Mesendoderm (in vitro differentiated cells): ENCODE results near the gene TBC1D21. TPM values are rescaled to one million over a fixed set of nuclear protein-coding genes. Genes with fewer than 3 reads are reported as not detected.

Source experiments
- DNase-seq: peaks from one replicate; pipeline ENCODE4 v3.0.0; 2013
- H2AK5ac ChIP-seq: 2 replicates; pipeline ENCODE4 v1.6.1; 2013; ENCODE audit warnings: low read length, inconsistent platforms
- H2BK120ac ChIP-seq: 2 replicates; pipeline ENCODE4 v1.6.1; 2013; ENCODE audit warnings: low read depth, mild to moderate bottlenecking, low read length, moderate library complexity, mixed read lengths
- H2BK15ac ChIP-seq: replicated peaks from 2 replicates; pipeline ENCODE4 v1.6.1; 2013; ENCODE audit warnings: low read depth, mild to moderate bottlenecking, moderate library complexity
- H2BK5ac ChIP-seq: 2 replicates; pipeline ENCODE4 v1.6.1; 2013; ENCODE audit warnings: low read length, inconsistent platforms
- H3K18ac ChIP-seq: 2 replicates; pipeline ENCODE4 v1.6.1; 2013; ENCODE audit warnings: mild to moderate bottlenecking, low read length, mixed read lengths
- H3K23ac ChIP-seq: one replicate; pipeline ENCODE4 v1.6.1; 2013; ENCODE audit warnings: low read length
- H3K27ac ChIP-seq: 2 replicates; pipeline ENCODE4 v1.5.1; 2013; ENCODE audit warnings: low read depth, mild to moderate bottlenecking, inconsistent platforms, low read length, moderate library complexity
- H3K27me3 ChIP-seq: 2 replicates; pipeline ENCODE4 v1.6.1; 2013; ENCODE audit warnings: low read length, control low read depth, mild to moderate bottlenecking, inconsistent platforms; ENCODE audit not compliant: insufficient read depth, poor library complexity
- H3K36me3 ChIP-seq: 2 replicates; pipeline ENCODE4 v1.6.1; 2013; ENCODE audit warnings: low read length, inconsistent platforms; ENCODE audit not compliant: control insufficient read depth, insufficient read depth
- H3K4ac ChIP-seq: one replicate; pipeline ENCODE4 v1.6.1; 2013; ENCODE audit warnings: low read depth, mild to moderate bottlenecking, low read length, moderate library complexity
- H3K4me1 ChIP-seq: 2 replicates; pipeline ENCODE4 v1.6.1; 2013; ENCODE audit warnings: low read depth, low read length, inconsistent platforms; ENCODE audit not compliant: control insufficient read depth
- H3K4me2 ChIP-seq: 2 replicates; pipeline ENCODE4 v1.6.1; 2013; ENCODE audit warnings: low read length
- H3K4me3 ChIP-seq: 2 replicates; pipeline ENCODE4 v1.5.1; 2013; ENCODE audit warnings: mild to moderate bottlenecking, low read length
- H3K56ac ChIP-seq: one replicate; pipeline ENCODE4 v1.6.1; 2013; ENCODE audit warnings: low read length
- H3K79me1 ChIP-seq: 2 replicates; pipeline ENCODE4 v1.6.1; 2013; ENCODE audit warnings: low read length, inconsistent platforms
- H3K79me2 ChIP-seq: 2 replicates; pipeline ENCODE4 v1.6.1; 2013; ENCODE audit warnings: mild to moderate bottlenecking, low read length; ENCODE audit not compliant: control insufficient read depth, insufficient read depth
- H3K9ac ChIP-seq: 2 replicates; pipeline ENCODE4 v1.6.1; 2013; ENCODE audit warnings: low read length, inconsistent platforms
- H4K5ac ChIP-seq: one replicate; pipeline ENCODE4 v1.6.1; 2013; ENCODE audit warnings: low read length
- H4K8ac ChIP-seq: one replicate; pipeline ENCODE4 v1.6.1; 2013; ENCODE audit warnings: low read depth, mild to moderate bottlenecking, control low read depth, low read length, moderate library complexity
- WGBS: extraction: QIAGEN DNeasy Blood & Tissue Kit; methylation state at CpG from one replicate; pipeline ENCODE4 v1.1.7; 2013; ENCODE audit warnings: low lambda C conversion rate, missing lambda C conversion rate; ENCODE audit not compliant: insufficient coverage; ENCODE audit errors: extremely low coverage; 5-methylcytosine and 5-hydroxymethylcytosine counted together
- polyA plus RNA-seq, 2 experiments: library from polyadenylated mRNA; stranded (reverse); fragments of 200-250 nt; gene quantifications; one replicate each; pipeline ENCODE4 v1.2.3, GENCODE V29; 2013

The TBC1D21 gene
- polyA plus RNA-seq (2013, experiment 1 of 2): not detected
- not detected for polyA plus RNA-seq (2013, experiment 2 of 2)

DNA sequence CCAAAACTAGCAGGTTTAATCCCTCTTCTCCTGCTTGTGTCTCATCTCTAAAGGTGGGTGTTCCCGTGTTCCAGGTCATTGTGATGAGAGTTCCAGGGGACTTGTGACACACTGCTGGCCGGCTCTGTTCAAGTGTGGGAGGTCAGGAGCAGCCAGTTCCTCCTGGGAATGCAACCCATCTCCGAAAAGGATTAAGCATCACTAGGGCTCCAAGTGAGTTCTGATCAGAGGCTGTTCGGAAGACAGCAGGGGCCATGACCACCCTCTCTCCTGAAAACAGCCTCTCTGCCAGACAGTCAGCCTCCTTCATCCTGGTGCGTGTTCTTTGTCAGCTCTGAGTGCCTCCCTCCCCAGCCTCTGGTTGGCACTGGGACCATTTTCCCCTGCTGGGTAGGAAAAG, at the start of gene TBC1D21:
TBC1D21 (plus strand) TSS at position 109 of the 400 bp plus-strand sequence; CDS start at position 255, 146 bp downstream.
- Histone ChIP-seq H2BK5ac (no peak within 1 kb of the TSS), H3K23ac (no peak within 1 kb of the TSS), H3K56ac (no peak within 1 kb of the TSS), H3K4ac (no peak within 1 kb of the TSS), H3K79me1 (no peaks in the 10 kb centered on the region), H2AK5ac (no peak within 1 kb of the TSS), H2BK120ac (no peak within 1 kb of the TSS), H3K36me3 (no peaks in the 10 kb centered on the region), H4K8ac (no peak within 1 kb of the TSS), H4K5ac (no peak within 1 kb of the TSS), H3K27me3 (no peaks in the 10 kb centered on the region), H3K4me3 (no peak within 1 kb of the TSS), H3K27ac (no peak within 1 kb of the TSS), H2BK15ac (no peak within 1 kb of the TSS), H3K79me2 (no peaks in the 10 kb centered on the region), H3K4me1 (no peaks in the 10 kb centered on the region), H3K4me2 (no peak within 1 kb of the TSS), H3K18ac (no peak within 1 kb of the TSS), H3K9ac (no peak within 1 kb of the TSS)
- no peak for DNase-seq
- WGBS: no CpG with 5 or more reads among the region's 5 CpGs

GRCh38 chr15:73826711-73827251, 46.6 kb upstream of the TBC1D21 start:
- no peak overlapping the region for H4K5ac ChIP-seq
- no peak overlapping the region for H2AK5ac ChIP-seq
- H3K56ac ChIP-seq: no peak overlapping the region
- no peaks in the 10 kb centered on the region for H3K27me3 ChIP-seq
- H3K79me2 ChIP-seq: no peaks in the 10 kb centered on the region
- no peaks in the 10 kb centered on the region for H3K79me1 ChIP-seq
- H2BK120ac ChIP-seq: no peak overlapping the region
- H3K4me1 ChIP-seq: no peaks in the 10 kb centered on the region
- no peak overlapping the region for H3K9ac ChIP-seq
- H3K27ac ChIP-seq: no peak overlapping the region
- no peak overlapping the region for H2BK15ac ChIP-seq
- H3K4ac ChIP-seq: no peak overlapping the region
- H3K36me3 ChIP-seq: no peaks in the 10 kb centered on the region
- no peak overlapping the region for H3K4me2 ChIP-seq
- no peak overlapping the region for H2BK5ac ChIP-seq
- H3K18ac ChIP-seq: no peak overlapping the region
- no peak for DNase-seq
- H3K23ac ChIP-seq: no peak overlapping the region
- H4K8ac ChIP-seq: no peak overlapping the region
- no CpG with 5 or more reads among the region's 3 CpGs for WGBS
- no peak overlapping the region for H3K4me3 ChIP-seq

DNA sequence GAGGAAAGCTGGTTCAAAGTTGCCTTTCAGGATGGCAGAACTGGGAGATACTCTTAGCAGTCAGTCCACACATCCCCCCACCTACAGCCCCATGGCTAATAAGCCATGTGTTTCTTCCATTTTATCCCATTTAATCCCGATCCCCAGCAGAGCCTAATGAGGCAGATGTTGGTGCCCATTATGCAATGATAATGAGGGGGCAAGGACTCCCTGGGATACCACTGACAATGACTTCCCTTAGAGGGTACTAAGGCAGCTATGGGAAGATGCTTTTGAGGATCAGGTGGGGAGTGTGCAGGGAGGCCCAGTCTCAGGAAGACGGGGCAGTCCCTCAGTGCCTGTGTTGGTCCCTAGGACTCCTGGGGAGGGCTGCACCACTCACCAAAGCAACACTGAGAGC, 43.8 kb upstream of the TBC1D21 start:
- no peaks in the 10 kb centered on the region for H3K79me2 ChIP-seq
- H2BK120ac ChIP-seq: no peak overlapping the region
- no peak overlapping the region for H3K23ac ChIP-seq
- no CpG with 5 or more reads among the region's 2 CpGs for WGBS
- H4K8ac ChIP-seq: no peak overlapping the region
- H3K4me3 ChIP-seq: no peak overlapping the region
- H2BK5ac ChIP-seq: no peak overlapping the region
- no peak overlapping the region for H2BK15ac ChIP-seq
- no peak overlapping the region for H3K27ac ChIP-seq
- H3K56ac ChIP-seq: no peak overlapping the region
- no peaks in the 10 kb centered on the region for H3K27me3 ChIP-seq
- no peak overlapping the region for H3K9ac ChIP-seq
- no peak overlapping the region for H4K5ac ChIP-seq
- no peak overlapping the region for H2AK5ac ChIP-seq
- H3K18ac ChIP-seq: no peak overlapping the region
- H3K4ac ChIP-seq: no peak overlapping the region
- no peaks in the 10 kb centered on the region for H3K4me1 ChIP-seq
- H3K79me1 ChIP-seq: no peaks in the 10 kb centered on the region
- H3K36me3 ChIP-seq: no peaks in the 10 kb centered on the region
- DNase-seq: no peak
- no peak overlapping the region for H3K4me2 ChIP-seq

GRCh38 chr15:73832657-73833056, 40.7 kb upstream of the TBC1D21 start:
- Histone ChIP-seq H2BK5ac (no peak overlapping the region), H3K27ac (no peak overlapping the region), H2BK120ac (no peak overlapping the region), H3K23ac (no peak overlapping the region), H3K9ac (no peak overlapping the region), H2AK5ac (no peak overlapping the region), H3K4me1 (no peaks in the 10 kb centered on the region), H3K79me1 (no peaks in the 10 kb centered on the region), H3K56ac (no peak overlapping the region), H3K79me2 (no peaks in the 10 kb centered on the region), H3K36me3 (no peaks in the 10 kb centered on the region), H3K4me2 (no peak overlapping the region), H3K18ac (no peak overlapping the region), H3K27me3 (no peaks in the 10 kb centered on the region), H2BK15ac (no peak overlapping the region), H4K8ac (no peak overlapping the region), H3K4ac (no peak overlapping the region), H3K4me3 (no peak overlapping the region), H4K5ac (no peak overlapping the region)
- WGBS: no CpG with 5 or more reads among the region's 1 CpG
- peak; percentile 33 for DNase-seq

- Histone ChIP-seq H3K36me3 (no peaks in the 10 kb centered on the region), H3K27me3 (no peaks in the 10 kb centered on the region), H4K8ac (no peak overlapping the region), H3K9ac (no peak overlapping the region), H3K4me1 (no peaks in the 10 kb centered on the region), H3K4me2 (no peak overlapping the region), H2AK5ac (no peak overlapping the region), H3K79me2 (no peaks in the 10 kb centered on the region), H4K5ac (no peak overlapping the region), H2BK120ac (no peak overlapping the region), H3K27ac (no peak overlapping the region), H2BK15ac (no peak overlapping the region), H3K4me3 (no peak overlapping the region), H3K56ac (no peak overlapping the region), H3K23ac (no peak overlapping the region), H3K4ac (no peak overlapping the region), H2BK5ac (no peak overlapping the region), H3K79me1 (no peaks in the 10 kb centered on the region), H3K18ac (no peak overlapping the region)
- no CpG with 5 or more reads among the region's 3 CpGs for WGBS
- DNase-seq: no peak
Measured at GRCh38 chr15:73836845-73837244, 36.5 kb upstream of the TBC1D21 start.

GRCh38 chr15:73838831-73839426, 34.4 kb upstream of the TBC1D21 start:
- H2AK5ac ChIP-seq: no peak overlapping the region
- H3K36me3 ChIP-seq: no peaks in the 10 kb centered on the region
- no peak overlapping the region for H4K5ac ChIP-seq
- H3K56ac ChIP-seq: no peak overlapping the region
- H3K79me2 ChIP-seq: no peaks in the 10 kb centered on the region
- H2BK15ac ChIP-seq: no peak overlapping the region
- no peak overlapping the region for H3K4me3 ChIP-seq
- no peak overlapping the region for H3K18ac ChIP-seq
- H3K4me2 ChIP-seq: no peak overlapping the region
- no peaks in the 10 kb centered on the region for H3K27me3 ChIP-seq
- no peak overlapping the region for H3K9ac ChIP-seq
- no peak overlapping the region for H2BK120ac ChIP-seq
- no peak overlapping the region for H3K4ac ChIP-seq
- DNase-seq: no peak
- no peak overlapping the region for H3K27ac ChIP-seq
- no peak overlapping the region for H3K23ac ChIP-seq
- WGBS: no CpG with 5 or more reads among the region's 12 CpGs
- no peaks in the 10 kb centered on the region for H3K79me1 ChIP-seq
- no peak overlapping the region for H4K8ac ChIP-seq
- H3K4me1 ChIP-seq: no peaks in the 10 kb centered on the region
- no peak overlapping the region for H2BK5ac ChIP-seq
